Hypothalamus (tissue), 51 donors: ENCODE measurements around the gene FAM43B.

Experiments
- DNase-seq, 51 donors: peaks; one replicate each; lab custom pipeline; 2025; lab: John Stamatoyannopoulos, UW

FAM43B gene

DNA sequence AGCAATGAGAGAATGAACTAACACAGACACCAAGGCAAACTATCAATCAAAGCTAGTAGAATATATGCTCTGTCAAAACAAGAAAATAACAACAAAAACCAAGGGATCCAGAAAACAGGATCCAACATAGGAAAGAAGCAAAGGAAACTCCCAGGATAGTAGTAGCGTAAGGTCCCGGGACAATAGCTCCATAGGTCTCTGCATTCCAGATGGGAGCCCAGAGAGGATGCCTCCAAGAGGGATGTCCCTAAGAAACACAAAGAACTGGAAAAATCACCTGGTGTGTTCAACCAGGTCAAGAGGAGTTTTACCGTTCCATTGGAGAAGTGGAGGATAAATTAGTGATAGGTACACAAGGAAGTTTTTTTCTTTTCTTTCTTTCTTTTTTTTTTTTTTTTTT lies 5.7 kb upstream of the FAM43B start:
- no peak for DNase-seq

DNA sequence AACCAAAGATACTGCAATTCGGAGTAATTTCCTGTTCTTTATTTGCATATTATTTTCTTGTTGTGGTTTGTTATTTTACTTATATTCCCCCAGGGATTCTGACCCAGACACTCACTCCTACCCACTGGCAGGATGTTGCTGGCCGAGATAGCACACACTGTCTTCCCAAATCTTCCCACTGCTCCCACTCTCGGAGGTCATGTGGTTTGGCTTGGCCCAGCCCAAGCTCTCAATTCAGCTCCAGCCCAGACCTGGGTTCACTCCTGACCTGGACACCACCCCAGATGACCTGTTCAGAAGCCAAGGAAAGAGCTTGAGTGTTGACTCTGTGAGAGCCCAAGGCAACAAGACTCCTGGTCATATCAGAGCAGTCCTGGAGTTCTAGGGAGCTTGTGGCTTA lies 1.2 kb upstream of the FAM43B start:
- DNase-seq, result no peak

DNA sequence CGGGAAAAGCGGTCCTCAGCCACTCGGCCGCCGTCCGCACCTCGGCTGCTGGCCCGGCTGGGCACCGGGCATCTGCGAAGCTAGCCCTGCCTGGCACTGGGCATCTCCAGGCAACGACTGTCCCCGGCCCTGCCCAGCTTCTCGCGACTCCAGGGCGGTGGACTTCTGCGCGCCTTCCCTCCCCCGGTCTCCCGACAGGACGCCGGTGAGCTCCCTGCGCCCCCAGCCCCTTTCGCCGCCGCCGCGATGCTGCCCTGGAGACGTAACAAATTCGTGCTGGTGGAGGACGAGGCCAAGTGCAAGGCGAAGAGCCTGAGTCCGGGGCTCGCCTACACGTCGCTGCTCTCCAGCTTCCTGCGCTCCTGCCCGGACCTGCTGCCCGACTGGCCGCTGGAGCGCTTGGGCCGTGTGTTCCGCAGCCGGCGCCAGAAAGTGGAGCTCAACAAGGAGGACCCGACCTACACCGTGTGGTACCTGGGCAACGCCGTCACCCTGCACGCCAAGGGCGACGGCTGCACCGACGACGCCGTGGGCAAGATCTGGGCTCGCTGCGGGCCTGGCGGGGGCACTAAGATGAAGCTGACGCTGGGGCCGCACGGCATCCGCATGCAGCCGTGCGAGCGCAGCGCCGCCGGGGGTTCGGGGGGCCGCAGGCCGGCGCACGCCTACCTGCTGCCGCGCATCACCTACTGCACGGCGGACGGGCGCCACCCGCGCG lies 514 bp downstream of the FAM43B start:
- peak in 1 of 51 donors; percentile 47 for DNase-seq

DNA sequence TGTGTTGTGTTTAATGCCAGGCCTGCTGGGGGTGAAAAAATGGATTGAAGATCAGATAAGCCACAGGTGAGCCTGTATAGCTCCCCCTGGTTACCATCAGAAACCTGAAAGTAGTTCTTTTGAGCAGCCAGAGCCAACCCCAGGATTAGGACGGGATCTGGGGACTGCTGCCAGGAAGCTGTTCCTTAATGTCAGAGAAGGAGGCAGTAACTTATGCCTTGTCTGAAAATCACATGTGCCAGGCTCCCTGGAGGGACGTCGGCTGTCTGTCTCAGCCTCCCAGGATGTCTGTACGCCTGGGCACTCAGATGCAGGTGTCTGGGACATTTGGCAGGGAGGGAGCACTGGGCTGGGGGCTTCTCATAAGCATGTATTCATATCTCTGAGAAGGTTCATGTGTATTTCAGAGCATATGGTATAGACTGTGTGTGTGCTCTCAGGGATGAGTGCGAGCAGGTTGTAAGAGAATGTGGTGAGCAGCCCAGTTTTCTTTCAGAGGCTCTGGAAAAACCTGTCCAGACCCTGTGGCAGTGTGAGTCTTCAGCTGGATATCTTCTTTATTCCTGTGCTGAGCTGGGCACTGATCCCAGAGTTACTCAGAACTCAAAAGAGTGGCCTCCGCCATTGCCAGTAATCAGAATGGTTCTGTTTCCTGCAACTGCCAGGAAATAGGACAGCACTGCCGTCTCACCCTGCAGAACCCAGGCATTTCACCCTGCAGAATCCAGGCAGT lies 2.8 kb downstream of the FAM43B start:
- DNase-seq, result peak in 26 of 51 donors; percentile 2 to 63 (median 30)

DNA sequence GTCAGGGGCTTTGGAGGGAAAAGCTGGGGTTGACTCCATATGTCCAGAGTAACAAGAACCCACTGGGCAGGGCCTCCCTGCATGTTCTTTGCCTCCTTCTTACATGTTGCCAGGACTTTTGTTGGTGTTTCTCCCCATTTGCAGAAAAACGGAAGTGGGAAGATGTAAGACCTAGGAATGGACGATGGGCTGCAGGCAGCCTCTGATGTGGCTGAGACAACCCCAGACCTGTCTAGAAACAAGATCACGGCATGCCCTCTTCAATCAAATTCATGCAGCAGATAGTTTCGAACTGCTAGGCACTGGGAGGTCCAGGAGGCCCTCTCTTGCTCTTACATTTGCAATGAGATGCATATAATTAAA lies 3.4 kb downstream of the FAM43B start:
- no peak for DNase-seq

DNA sequence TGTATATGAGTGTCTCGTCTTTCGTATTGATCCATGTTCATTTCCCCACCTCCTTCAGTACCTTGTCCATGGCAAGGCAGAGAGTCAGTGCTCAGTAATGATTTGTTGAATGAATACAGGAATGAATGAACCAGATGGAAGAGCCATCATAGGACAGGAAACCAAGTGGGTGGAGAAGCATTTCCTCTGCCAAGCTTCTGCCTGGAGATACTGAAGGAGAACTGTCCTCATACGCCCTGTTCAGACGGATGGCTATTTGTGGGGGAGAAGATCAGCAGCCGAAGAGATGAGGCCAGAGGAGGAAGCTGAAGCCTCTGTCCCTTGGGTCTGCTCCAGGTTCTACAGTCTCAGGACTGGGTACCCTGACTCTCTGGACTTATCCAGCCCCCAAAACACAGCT lies 5.8 kb downstream of the FAM43B start:
- DNase-seq, result no peak

DNA sequence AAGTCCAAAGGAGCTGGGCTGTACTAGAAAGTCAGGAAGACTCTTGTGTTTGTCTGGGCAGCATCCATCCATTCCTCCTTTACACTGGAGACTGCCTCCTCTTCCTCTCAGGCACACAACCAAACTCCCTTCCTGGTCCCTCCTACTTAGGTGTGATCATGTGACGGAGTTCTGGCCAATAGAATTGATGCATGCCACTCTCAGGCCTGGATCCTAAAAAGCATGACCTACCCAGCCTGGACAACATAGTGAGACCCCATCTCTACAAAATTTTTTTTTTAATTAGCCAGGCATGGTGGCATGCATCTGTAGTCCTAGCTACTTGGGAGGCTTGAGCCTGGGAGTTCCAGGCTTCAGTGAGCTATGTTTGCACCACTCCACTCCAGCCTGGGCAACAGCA lies 8.6 kb downstream of the FAM43B start:
- DNase-seq, result no peak

DNA sequence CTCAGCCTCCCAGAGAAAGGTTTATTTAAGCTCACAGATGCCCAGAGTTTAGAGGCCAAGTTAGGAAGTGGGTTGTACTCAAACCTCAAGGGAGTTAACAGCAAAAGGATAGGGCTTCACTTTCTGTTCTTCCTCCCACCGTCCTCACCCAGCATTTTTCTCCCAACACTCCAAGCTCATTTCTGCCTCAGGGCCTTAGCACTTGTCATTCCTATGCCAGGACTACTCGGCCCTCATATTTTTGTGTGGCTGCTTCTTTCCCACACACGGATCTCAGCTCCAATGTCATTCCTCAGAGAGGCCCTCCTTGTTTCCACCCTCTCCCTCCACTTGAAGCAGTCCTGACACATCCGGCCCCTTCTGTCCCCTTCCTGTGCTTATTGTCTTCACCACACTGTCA lies 12.9 kb downstream of the FAM43B start:
- DNase-seq, result no peak

DNA sequence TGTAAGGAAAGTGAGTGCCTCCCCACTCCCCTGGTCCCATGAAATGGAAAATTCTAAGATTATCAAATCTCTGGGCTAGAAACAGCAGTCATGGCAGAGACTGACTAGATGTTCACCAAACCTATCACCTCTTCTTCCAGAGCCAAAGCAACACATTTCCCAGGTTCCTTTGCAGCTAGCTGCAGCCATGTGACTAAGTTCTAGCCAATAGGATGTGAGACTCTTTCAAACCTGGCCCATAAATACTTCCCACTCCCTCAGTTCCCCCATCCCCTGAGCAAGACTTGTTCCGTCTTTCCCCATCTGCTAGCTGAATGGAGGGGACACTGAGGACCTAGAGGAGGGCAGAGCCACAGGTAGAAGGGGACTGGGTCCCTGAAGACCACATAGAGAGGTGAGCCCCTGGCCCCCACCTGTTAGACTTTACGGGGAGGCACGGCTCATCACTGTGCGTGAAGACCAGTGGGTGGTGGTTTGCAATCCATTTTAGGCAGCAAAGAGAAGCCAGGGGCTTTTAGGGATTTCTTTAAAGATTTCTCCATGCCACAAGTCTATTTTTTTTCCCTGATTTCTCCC lies 17.2 kb downstream of the FAM43B start:
- no peak for DNase-seq

DNA sequence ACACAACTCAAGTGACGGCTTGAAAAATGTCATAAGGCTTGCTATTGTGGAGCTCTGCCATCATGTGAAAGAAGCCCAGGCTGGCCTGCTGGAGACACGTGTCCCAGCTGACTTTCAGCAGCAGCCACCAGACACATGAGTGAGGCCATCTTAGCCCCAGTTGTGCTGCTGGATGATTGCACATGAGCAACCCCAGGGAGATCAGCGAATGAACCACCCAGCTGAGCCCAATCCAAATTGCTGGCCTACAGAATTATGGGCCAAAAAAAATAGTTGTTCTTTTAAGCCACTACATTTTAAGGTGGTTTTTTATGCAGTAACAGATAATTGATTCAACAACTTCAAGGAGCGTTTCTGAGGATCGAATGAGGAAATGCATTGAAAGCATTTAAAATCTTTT lies 19.1 kb downstream of the FAM43B start:
- DNase-seq, result no peak

DNA sequence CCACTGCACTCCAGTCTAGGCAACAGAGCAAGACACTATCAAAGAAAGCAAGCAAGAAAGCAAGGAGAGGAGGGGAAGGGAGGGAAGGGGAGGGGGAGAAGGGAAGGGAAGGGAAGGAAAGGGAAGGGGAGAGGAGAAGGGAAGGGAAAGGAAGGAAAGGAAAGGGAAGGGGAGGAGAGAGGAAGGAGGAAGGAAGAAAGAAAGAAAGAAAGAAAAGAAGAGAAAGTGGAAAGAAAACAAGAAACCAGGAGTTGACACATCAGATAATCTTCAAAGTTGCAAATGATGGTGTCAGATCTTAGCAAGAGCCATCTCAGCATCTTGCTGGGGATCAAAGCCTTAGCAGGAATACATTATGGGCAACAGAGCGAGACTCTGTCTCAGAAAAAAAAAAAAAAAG lies 21.6 kb downstream of the FAM43B start:
- DNase-seq, result no peak

DNA sequence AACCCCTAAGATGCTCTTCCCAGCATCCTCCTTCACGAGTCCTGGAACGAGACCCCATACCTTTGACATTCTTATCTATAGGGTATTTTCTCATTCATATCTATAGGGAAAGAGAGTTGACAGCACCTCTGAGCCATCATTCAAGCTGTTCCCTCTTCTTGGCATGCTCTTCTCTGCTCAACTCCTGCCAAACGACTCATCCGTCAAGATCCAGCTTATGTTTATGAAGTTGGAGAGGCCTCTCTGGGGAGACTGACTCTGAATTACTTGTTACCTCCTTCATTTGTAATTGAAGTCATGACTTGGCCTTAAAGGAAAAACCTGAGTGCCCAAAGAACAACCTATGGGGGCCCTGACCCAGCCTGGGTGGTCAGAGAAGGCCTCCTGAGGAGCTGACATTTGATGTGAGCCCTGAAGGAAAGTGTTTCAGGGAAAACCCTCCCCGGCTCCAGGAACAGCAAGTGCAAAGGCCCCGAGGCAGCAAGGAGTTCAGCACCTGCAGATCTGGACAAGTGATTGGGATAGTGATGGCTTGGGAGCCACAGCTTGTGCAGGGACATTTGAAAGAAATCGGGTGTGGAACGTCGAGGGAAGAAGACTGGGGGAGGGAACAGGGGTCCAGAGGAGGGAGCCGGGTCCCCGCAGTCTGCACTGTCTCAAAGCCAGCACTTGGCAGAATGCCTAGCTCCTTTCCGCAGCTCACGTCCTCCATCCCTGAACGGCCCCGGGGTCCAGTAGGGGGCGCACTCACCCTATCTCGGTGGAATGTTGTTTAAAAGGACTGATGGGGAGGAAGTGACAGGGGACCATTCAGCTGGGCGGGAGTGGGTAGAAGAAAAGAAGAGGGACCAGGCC lies 22.5 kb downstream of the FAM43B start:
- peak in 26 of 51 donors; percentile 2 to 54 (median 23) for DNase-seq

DNA sequence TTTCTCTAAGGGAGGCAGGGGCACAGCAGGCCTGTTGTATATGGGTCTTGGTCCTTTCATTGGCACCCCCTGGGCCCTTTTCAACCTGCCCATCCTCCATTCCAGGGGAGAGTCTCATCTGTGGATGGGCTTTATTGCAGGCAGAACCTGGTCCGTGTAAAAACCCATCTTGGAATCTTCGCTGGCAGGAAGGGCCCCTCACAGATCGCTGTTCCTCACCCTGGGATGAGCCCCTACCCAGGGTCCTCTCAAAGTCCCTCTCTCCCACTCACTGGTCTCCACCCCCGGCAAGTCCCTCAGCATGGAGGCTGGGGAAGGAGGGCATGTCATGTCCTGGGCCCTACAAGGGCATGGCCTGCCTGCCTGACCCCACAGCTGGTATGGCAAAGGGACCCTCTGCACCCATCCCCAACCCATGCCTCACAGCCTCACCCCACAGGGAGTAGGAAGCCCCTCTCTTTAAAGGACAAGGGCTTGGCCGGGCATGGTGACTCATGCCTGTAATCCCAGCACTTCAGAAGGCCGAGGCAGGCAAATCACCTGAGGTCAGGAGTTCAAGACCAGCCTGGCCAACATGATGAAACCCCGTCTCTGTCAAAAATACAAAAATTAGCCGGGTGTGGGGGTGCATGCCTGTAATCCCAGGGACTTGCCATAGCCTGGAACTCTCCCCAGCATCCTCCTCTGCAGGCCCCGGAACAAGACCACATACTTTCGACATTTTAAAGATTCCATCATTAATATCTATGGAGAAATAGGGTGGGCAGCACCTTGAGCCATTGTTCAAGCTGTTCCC lies 23.4 kb downstream of the FAM43B start:
- DNase-seq, result no peak

DNA sequence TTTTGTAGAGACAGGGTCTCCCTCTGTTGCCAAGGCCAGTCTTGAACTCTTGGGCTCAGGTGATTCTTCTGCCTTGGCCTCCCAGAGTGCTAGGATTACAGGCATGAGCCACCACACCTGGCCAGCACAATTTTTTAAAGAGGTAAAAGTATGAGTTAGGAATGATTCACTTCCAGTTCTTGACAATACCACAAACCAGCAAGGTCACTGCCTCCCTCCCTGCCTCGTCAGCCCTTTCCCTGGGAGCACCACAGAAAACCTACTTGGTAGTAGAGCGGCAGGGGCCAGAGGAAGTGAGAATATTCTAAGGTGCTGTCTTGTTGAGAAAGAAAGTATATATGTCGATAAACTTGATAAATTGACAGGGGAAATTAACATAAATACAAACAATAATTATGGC lies 25.7 kb downstream of the FAM43B start:
- DNase-seq, result no peak

DNA sequence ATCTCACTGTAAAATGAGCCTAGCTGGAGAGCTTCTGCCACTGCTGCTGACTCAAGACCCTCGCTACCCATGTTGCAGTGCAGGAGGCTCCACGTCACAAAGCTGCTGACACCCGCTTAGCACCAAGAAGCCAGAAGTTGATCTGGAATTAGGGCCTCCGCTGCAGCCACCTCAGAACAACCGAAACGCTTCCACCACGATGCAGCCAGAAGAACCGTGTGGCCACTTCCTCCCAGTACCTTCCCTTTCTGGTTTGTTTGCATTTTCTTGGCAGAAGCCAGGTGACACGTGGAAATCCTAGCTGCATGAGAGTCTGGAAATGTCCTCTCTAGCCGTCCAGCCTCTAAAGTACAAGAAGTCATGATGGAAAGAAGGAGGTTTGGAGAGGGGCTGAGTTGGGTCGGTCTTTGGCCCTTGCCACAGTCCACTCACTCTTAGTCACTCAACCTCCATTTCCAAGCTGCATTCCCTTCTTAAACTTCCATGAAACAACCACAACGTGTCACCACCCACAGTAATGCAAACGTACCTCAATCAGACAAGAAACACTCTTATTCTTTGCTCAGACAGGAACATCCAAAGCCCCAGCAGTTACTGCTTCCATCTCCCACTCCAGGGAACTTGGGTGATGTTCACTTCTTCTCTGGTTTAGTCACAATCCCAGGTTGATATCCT lies 26.5 kb downstream of the FAM43B start:
- DNase-seq, result no peak

DNA sequence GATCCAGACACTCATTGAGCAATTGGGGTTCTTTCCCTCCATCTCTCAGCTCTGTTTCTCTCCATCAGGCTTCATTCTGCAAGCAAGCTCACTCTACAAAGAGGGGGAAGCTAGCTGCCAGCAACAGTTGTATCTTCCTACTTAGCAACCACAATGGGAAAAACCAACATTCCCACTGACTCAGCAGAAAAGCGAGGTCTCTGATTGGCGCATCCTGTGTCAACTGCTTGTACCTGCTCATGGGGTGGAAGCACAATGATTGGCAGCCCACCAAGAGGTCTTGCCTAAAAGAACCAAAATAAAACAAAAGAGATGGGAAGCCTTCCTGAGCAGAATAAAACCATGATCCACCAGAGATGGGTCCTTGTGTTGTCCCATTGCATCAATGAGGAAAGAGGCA lies 32.5 kb downstream of the FAM43B start:
- DNase-seq, result no peak

DNA sequence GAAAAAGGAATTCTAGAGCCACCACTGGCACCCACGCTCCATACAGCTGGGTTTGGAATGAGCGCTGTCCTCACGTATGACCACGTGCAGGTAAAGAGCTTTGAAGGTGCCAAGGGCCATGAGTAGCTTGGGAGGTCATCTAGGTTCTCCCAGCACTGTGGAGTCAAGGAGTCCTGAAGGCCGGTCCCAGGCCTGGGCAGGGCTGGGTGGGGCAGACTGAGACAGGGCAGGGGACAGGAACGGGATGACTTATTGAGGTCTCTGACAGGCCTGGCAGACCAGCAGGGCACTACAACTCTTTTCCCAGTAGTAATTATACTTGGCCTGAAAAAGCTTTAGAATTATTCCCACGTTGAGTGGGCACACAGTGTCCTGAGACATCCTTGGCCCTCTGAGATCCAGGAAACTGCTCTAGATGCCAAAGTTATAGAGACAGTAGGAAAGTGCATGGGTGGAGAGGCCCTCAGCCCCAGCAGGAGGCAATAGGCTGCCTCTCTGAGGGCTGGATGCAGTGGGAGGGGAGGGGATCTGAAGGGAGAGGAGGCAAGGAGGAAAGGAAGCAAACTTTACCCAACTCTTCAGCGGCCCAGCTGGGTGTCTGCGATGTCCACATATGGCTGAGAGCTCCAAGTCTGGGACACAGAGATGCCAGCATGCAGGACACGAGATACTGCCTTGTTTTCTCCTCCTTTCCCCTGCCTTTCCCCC lies 34.7 kb downstream of the FAM43B start:
- no peak for DNase-seq

DNA sequence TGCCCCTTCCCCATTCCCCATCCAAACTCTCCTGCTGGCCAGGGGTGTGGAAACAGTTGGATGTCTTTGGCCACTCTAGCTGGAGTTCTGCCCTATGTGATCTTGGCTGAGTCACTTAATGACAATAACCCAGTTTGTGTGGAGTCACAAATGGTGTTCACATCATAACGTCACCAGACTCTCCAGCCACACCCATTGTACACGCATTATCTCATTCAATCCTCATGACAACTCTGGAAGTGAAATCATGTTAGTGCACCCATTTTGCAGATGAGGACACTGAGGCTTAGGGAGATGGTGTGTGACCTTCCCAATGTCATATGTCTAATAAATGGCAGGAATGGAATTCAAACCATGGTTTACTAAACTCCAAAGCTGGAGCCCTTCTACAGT lies 35.3 kb downstream of the FAM43B start:
- DNase-seq, result no peak

DNA sequence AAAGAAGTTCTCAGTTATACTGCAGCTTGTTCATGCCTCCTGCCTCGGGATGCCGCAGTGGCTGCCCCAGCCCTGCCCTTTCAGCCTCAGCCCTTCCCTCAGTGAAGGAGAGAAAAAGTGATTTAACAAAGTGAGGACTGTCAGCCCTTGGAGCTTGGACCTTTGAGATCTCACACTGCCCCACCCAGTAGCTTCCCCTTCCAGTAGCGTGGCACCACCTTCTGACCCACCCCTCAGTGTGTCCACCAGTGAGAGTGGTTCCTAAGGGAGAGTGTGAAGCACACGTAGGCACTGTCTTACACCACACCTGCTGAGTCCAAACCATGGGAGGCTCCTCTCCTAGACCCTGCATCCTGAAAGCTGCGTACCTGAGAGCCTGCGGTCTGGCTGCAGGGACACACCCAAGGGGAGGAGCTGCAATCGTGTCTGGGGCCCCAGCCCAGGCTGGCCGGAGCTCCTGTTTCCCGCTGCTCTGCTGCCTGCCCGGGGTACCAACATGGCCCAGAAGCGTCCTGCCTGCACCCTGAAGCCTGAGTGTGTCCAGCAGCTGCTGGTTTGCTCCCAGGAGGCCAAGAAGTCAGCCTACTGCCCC lies 36.4 kb downstream of the FAM43B start, which contains the start of gene CDA:
TSS of gene CDA (plus strand) at position 464 of the 592 bp plus-strand sequence. CDS start at position 497, 33 bp downstream.
- no peak for DNase-seq
